HG02759 (cell line): ENCODE data around the gene HAO2.
A peak's percentile ranks its signal among the peaks of the same experiment; 100 is the strongest.
"Not testable (repeated sequence)": the region's sequence is repeated elsewhere in the genome, so short reads cannot be mapped to it uniquely, and the experiment has no call there.

Source experiments
- ATAC-seq: cut with Tn5 transposase; IDR thresholded peaks from one replicate; pipeline ENCODE4 v1.9.1; 2021; ENCODE audit warnings: mild to moderate bottlenecking, moderate library complexity; ENCODE audit not compliant: unreplicated experiment

Gene HAO2

DNA sequence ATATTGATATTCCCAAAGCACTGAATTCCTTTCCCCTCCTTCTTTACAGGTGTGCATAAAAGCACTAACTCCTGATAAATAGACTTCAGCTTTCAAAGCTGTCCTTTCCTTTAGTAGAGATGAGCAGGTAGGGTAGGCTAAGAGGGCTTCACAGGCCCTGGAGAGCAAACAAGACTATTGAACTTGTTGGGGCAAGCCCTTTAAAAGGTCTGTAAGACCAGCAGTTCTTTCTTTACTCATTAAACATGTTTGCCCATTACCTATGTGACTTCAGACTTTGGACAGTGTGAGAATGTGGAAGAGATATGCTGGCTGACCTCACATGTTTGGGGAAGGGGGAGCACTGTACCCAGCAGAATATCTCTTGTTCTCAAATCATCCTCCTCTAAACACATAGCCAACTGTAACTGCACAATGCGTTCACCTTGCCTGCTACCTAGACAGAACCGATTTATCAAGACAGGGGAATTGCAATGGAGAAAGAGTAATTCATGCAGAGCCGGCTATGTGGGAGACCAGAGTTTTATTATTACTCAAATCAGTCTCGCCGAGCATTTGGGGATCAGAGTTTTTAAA, 27.1 kb upstream of the HAO2 start:
- no peak for ATAC-seq

DNA sequence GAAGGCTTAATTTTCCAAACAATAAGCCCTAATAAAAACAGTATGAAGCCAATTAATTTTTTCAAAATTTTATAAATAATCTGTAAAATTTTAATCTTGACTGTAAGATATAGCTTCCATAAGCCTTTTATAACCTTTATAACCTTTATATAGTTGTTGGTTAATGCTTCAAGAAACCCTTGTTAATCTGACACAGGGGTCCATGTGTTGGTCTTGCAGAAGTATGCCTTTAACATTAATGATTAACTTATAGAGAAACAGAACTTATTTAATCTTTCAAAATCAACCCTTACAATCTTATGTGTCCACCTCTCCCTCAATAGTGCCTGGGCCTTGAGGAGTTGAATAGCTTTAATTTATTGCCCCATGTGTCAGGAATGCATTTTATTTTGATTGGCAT, 23.2 kb upstream of the HAO2 start:
- ATAC-seq: no peak

DNA sequence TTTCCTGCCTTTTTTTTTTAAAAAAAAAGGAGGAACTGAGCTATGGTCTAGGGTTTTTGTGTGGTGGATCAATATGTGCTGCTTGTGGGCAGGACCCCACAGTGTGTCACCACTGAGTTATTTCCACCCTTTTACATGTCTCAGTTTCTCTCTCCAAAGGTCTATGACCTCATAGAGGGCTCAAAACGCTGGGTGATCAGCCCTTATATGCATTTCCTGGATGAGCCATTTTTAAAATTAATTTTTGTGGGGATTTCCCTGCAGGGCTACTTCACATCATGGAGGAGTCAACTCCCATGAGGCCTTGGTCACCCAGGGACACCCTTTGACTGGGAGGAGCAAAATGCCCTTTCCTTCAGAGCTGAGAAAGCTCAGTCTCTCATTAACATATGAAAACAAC, 20.7 kb upstream of the HAO2 start:
- ATAC-seq: peak; percentile 70

DNA sequence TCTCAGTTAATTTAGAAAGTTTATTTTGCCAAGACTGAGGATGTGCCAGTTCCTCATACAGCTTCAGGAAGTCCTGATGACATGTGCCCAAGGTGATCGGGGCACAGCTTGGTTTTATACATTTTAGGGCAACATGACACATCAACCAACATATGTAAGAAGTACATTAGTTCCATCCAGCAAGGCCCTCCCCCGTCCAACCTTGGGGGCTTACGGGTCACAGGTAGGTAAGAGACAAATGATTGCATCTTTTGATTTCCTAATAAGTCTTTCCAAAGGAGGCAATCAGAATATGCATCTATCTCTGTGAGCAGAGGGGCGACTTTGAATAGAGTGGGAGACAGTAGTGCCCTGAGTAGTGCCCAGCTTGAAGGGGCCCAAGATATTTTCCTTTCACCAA, 19.6 kb upstream of the HAO2 start:
- no peak for ATAC-seq

DNA sequence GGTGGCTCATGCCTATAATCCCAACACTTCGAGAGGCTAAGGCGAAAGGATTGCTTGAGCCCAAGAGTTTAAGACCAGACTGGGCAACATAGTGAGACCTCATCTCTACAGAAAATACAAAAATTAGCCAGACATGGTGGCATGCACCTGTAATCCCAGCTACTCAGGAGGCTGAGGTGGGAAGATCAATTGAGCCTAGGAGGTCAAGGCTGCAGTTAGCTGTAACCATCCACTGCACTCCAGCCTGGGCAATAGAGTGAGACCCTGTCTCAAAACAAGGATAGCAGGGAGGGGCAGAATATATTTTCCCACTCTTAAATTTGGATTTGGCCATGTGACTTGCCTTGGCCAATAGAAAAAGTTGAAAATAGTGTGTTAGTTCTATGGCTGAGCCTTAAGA, 17.7 kb upstream of the HAO2 start:
- ATAC-seq: not testable (repeated sequence)

DNA sequence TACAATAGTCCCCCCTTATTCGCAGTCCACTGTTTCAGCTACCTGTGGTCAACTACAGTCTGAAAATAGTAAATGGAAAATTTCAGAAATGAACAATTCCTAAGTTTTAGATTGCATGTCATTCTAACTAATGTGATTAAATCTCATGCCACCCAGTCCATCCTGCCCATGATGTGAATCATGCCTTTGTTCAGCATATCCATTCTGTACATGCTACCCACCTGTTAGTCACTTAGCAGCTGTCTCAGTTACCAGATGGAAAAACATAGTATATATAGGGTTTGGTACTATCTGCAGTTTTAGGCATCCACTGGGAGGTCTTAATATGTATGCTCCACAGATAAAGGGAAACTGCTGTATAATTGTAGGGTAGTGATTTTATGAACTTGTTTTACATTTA, 16.6 kb upstream of the HAO2 start:
- no peak for ATAC-seq

DNA sequence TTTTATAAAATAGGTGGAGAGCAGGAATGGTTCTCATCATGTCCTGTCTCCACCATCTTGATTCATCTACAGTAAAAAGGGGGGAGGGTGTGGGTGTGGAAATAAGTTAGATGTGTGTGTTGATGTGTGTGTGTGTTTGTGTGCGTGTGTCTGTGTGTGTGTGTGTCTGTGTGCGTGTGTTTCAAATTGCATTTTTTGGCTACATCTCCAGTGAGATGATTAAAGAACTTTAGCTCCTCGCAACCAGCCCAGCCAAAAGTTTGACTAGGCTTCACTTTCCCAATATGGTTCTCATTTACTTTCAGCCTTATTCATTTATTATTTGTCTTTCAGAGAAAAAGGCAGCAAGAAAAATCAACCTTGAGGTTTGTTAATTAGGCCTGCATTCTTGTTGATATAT, 14.7 kb upstream of the HAO2 start:
- ATAC-seq: no peak

DNA sequence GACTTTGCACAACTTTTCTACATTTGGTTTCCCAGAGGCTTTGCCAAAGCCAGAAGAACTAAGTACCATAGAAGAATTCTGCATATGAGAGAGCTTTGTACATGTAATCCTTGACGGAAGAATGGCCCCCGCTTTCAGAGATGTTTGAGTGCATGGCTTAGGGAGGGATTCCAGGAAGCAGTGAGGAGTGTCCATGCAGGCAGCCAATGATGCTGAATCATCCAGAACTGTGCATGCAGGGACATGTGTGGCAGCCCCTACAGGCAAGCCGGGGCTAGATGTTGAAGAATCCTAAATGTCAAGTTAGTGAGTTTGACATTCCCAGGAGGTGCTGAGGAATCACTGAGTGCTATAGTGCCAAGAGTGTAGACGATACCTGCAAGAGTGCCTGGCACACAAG, 9.9 kb upstream of the HAO2 start:
- ATAC-seq: no peak

DNA sequence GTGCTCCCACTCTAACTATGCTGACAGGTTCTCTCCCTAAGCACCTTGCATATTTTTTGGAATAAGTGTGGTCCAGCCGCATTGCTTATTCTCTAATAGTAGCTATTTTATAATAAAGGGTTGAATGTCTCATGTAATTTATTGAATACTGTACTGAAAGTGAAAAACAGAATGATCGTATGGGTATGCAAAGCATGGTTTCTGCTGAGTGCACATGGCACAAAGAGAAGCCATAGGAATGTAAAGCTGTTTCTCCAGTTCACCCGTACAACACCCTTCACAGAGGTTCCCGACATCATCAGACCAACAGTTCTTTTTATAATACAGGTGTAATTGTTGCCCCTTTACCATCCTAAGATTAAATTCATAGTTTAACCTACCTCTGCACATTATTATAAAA, 8.9 kb upstream of the HAO2 start:
- ATAC-seq: no peak

DNA sequence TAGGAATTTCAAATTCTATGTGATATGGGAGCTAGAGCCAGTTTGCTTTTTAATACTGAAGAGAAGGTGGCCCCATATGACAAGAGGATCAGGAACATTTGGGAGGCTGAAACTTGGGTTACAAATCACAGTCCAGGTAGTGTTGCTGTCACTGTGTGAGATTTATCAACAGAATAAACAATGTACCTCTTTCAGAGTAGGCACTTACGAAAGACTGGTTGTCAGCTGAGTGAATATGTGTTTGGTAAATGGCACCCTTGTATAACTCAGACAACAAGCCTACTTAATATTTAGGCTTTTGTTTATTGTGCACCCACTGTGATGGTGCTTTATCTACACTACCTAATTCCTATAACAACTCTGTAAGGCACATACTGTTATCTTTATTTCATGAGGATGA, 7.4 kb upstream of the HAO2 start:
- no peak for ATAC-seq

DNA sequence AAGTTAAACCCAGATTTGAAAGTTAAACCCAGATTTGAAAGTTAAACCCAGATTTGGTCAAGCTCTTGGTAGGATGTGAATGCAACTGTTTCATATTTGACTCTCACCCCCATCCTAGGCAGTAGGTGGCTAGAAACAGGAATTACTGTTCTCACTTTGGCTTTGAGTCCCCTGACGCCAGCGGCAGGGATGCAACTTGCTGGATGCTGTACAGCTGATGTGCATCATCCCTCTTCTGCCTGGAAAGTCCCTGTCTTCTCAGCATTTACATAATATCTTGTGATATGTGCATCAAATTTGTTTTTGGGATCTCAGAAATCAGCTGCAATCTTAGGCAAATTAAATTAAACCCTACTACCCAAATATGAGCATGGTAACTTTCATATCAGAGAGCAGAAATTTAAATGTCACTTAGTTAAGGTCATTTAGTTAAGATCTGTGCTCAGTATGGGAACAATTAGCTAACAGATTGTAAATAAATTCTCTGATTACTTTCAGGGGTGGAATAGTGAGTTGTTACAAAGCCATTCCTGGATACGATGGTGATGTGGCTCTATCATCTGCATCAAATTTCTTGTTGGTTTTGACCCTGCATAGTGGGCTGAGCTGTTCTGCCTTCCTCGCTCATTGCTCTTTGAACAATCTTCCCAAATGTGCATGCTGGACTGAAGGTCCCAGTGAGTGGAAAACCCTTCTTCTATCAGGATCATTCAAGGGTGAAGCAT, 6.8 kb upstream of the HAO2 start:
- no peak for ATAC-seq

DNA sequence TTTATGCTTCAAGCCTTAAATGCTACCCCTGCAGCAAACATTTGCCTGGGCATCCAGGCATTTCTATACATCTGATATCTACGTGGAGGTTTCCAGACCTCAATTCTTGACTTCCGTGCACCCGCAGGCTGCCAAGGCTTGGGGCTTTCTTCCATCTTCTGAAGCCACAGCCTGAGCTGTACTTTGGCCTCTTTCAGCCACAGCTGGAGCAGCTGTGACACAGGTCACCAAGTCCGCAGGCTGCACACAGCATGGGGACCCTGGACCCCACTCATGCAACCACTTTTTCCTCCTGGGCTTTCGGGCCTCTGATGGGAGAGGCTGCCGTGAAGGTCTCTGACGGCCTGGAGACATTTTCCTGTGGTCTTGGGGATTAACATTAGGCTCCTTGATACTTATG, 5.4 kb upstream of the HAO2 start:
- ATAC-seq: no peak

DNA sequence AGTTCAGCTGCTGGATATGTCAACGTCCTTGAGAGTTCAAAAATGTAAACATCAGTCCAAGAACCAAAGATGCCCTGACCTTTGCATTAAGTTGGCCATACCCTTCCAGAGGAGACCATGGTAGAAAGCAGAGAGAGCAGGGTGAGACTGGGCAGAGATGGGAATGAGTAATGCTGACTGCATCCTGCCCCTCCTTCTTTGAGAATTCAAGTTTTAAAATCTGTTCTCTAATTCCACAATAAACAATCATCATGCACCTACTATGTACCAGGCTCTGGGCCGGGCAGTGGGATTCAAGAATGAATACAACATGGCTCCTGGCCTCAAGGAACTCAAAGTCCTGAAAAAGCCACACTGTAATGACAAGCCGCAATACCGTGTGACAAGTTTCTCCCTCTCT, 3.9 kb upstream of the HAO2 start:
- ATAC-seq: no peak

DNA sequence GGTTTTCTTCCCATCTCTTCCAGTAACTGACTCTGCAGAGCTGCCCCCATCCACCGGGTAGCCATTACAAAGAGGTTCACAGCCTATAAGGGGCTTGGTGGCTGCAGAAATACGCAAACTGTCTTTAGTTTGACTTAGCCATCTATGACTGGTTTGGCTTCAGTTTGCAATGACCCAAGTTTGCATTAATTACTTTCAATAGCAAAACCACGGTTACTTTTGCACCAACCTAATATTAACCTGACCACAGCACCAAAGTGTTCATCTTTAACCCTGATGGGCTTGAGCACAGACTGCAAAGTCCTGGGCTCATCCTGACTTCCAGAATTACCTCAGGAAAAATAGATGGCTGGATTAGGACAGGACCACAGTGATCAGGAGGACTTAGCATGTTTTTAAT, 2.2 kb upstream of the HAO2 start:
- ATAC-seq: no peak

DNA sequence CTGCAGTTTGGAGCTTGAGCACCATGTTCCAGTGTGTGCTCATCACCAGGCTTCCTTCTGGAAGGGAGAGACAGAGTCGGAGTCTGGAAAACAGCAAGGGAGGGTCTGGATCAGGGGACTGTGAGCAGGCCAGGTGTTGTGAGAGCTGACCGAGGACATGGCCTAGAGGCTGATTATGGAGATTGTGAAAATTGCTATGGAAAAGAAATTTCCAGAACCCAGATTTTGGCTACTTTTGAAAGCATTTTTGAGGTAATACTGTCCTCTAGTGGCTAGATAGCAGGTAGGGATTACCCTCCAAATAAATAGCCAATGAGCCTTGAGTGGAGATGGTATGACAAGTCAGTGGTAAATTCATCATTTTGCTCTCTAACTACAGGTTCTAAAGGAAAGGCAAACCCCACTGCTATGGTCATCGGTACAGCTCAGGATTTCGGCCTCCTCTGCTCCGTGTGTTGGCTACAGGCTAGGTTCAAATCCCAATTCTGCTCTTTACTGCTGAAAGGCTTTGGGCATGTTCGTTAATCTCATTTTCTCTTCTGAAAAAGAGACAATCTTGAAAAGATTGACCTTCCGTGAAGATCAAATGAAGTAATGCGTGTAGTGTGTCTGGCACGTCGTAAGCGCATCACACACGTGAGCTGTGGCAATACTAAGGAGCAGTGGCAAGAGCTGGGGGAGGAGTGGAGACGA, 1.0 kb upstream of the HAO2 start:
- no peak for ATAC-seq

DNA sequence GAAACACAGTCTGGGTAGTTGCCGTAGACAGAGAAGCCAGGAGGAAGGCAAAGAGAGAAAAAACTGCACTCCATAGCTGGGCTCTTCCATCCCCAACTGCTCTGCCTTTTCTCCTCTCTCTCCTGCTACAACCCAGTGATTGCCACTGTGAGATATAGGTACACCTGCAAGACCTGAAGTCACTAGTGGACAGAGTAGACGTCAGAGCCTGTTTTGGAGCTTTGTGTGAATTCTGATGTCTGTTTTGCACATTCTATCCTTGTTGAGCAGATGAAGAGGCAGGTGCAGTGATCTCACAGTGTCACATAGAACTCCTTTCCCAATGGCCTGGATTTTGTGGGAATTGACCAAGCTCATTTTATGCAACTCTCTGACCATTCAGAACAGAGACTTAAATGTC, 2.2 kb downstream of the HAO2 start:
- no peak for ATAC-seq

DNA sequence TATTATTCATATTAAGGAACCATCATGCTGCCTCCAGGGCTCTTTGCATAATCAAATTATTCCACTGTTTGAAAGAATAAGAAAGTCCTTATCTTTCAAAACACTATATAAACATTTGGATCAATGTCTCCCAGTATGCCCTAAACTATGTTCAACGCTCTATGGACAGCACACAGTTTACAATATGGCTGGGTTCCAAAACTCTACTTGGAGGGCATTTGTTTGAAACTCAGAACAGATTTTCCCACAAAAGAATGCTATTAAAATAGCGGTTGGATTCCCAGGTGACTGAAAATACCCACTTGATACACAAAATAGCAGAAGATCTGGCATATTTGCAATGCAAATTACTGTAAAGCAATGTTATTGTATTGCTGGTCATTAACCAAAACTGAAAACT, 3.2 kb downstream of the HAO2 start:
- ATAC-seq: no peak

DNA sequence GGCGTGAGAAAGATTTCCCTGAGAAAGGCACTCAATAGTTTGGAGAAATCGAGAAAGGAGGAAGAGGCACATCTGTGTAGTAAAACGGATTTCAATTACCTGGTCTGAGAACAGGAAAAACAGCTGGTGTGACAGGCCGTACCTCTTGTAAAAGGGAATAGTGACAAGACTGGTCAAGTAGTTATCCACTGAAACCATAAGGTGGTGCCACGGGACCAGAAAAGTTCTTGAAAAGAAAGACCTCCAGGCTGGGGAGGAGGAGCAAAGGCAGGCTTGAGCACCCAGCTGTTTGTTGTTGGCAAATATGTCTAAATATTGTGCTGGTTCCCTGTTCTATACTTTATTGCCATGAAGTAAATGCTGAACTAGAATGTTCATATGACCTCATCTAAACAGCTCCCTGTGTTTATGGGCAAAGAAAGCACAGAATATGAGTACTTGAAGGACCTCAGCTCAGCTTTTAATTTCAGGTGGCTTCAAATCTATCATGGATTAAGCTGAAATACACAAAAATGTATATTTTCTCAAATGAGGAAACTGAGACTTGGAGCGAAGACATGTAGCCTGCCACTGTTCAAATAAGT, 4.0 kb downstream of the HAO2 start:
- peak; percentile 54 for ATAC-seq

DNA sequence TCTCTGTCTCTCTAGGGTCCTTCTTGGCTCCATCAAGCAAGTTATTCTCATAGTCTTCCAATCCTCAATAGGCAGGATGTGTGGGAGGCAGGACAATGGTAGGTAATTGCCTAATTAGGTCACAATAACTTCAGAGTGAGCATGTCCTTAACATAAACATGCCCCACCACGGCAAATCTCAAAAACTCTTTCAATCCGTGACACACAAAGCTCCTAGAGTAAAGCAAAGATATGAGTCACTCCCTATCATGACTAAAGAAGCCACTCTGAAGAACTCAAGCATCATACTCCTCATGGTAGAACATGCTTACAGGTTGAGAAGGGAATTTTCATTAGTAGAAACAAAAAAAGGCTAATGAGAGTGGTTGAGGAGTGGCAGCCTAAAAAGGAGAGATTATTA, 4.9 kb downstream of the HAO2 start:
- peak; percentile 47 for ATAC-seq

DNA sequence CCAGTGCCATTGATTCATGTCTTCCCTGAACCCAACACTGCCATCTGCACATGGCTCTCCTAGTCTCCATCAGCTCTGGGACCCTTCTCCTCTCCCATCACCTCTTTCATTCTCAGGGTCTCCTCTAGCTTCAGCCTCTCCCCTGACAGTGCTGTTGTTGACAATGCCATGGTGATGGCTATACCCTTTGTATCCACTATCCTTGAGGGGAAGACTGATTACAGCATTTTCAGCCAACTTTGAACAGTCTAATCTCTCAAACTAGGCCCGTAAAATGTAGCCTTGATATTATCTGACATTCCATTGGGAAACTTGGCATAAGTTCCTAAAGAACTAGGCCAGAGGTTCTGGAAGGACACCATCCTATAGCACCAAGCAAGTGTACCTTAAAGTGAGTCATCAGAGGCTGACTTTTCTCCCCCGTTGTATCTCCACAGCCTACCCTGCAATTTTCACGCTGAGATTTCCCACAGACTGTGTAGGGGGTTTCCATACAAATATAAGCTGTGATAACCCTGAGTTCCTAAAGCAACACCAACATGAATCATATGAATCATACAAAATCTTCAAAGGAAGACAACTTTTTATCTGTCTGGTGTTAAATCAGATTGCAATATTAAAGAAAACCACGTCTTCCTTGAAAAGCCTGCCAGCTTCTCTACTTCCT, 5.8 kb downstream of the HAO2 start:
- no peak for ATAC-seq

DNA sequence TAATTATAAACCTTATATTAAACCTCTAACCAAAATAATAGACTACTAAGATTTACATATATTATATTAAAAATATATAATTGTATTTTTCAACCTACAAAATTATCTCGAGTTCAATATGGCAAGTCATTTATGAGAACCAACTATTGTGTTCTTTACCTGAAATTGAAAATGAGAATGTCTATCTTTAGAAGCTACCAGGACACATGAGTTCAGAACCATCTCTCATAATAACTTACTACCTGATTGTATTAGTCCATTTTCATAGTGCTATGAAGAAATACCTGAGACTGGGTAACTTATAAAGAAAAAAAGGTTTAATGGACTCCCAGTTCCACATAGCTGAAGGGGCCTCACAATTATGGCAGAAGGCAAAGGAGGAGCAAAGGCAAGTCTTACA, 6.8 kb downstream of the HAO2 start:
- ATAC-seq: no peak

DNA sequence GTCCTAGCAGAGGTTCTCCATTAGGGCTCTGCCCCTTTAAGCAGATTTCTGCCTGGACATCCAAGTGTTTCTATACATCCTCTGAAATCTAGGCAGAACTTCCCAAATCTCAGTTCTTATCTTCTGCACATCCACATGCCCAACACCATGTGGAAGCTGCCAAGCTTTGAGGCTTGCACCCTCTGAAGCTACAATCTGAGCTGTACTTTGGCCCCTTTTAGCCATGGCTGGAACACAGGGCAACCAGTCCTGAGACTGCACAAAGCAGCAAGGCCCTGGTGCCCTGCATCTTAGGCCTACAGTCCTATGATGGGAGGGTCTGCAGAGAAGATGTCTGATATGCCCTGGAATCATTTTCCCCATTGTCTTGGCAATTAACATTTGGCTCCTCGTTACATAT, 8.0 kb downstream of the HAO2 start:
- no peak for ATAC-seq
